CD14-positive monocyte (primary cell): ENCODE results near the gene KHK. TPM values are rescaled to one million over a fixed set of nuclear protein-coding genes. Genes with fewer than 3 reads are reported as not detected.

ENCODE experiments used
- DNase-seq, 3 donors: peaks; one replicate each; pipeline ENCODE4 v3.0.0-alpha.2; 2011 to 2022
- H2AFZ ChIP-seq: 2 replicates; pipeline ENCODE4 v1.6.0; 2012; ENCODE audit warnings: mild to moderate bottlenecking, low read depth, low read length, inconsistent platforms; ENCODE audit not compliant: insufficient read depth, poor library complexity, severe bottlenecking
- H3K27ac ChIP-seq, 2 donors: 1 replicate in 1 of 2; 2 replicates in 1 of 2; pipeline ENCODE4 v1.5.1; 2012 to 2013; ENCODE audit warnings: low read length in 2 of 2, control low read depth in 1 of 2, inconsistent platforms in 1 of 2, low read depth in 1 of 2, mild to moderate bottlenecking in 1 of 2
- H3K27me3 ChIP-seq, 2 donors: one replicate each; pipeline versions ENCODE4 v1.6.0 to v1.6.1; 2011 to 2013; ENCODE audit warnings: low read length in 2 of 2; ENCODE audit not compliant: control insufficient read depth in 2 of 2, insufficient read depth in 2 of 2
- H3K36me3 ChIP-seq, 2 donors: replicated peaks in 1 of 2; 1 replicate in 1 of 2; 2 replicates in 1 of 2; pipeline versions ENCODE4 v1.5.1 to v1.6.1; 2012 to 2013; ENCODE audit warnings: low read length in 2 of 2, control low read depth in 1 of 2, inconsistent platforms in 1 of 2, mild to moderate bottlenecking in 1 of 2; ENCODE audit not compliant: insufficient read depth in 2 of 2, control insufficient read depth in 1 of 2
- H3K4me1 ChIP-seq, 2 donors: 1 replicate in 1 of 2; 2 replicates in 1 of 2; pipeline versions ENCODE4 v1.5.1 to v1.6.1; 2012 to 2013; ENCODE audit warnings: low read length in 2 of 2, control low read depth in 1 of 2, inconsistent platforms in 1 of 2, mild to moderate bottlenecking in 1 of 2, moderate library complexity in 1 of 2; ENCODE audit not compliant: insufficient read depth in 2 of 2, control insufficient read depth in 1 of 2
- H3K4me2 ChIP-seq: replicated peaks from 2 replicates; pipeline ENCODE3; 2012; ENCODE audit warnings: low read length, moderate library complexity, mild to moderate bottlenecking; ENCODE audit not compliant: poor library complexity, severe bottlenecking; ENCODE audit errors: extremely low read depth
- H3K4me3 ChIP-seq, 3 experiments: fragments of 200-600 bp in 1 of 3; sonication (generic) in 1 of 3; replicated peaks in 1 of 3; 1 replicate in 2 of 3; 2 replicates in 1 of 3; pipeline ENCODE4 v1.5.1; 2011 to 2013; ENCODE audit warnings: low read length in 3 of 3, mild to moderate bottlenecking in 3 of 3, control low read depth in 2 of 3, low read depth in 2 of 3, inconsistent platforms in 1 of 3, moderate library complexity in 1 of 3
- H3K79me2 ChIP-seq: 2 replicates; pipeline ENCODE4 v1.6.0; 2012; ENCODE audit warnings: mild to moderate bottlenecking, control low read depth, inconsistent platforms, low read length, moderate library complexity; ENCODE audit not compliant: insufficient read depth
- H3K9ac ChIP-seq: 2 replicates; pipeline ENCODE4 v1.6.0; 2017; ENCODE audit warnings: low read length, mild to moderate bottlenecking; ENCODE audit not compliant: insufficient read depth, poor library complexity, severe bottlenecking
- H3K9me3 ChIP-seq, 2 donors: replicated peaks in 1 of 2; 1 replicate in 1 of 2; 2 replicates in 1 of 2; pipeline versions ENCODE4 v1.5.1 to v1.6.1; 2012 to 2013; ENCODE audit warnings: low read length in 2 of 2, control low read depth in 1 of 2; ENCODE audit not compliant: control insufficient read depth in 1 of 2, insufficient read depth in 1 of 2
- H4K20me1 ChIP-seq: 2 replicates; pipeline ENCODE4 v1.6.0; 2012; ENCODE audit warnings: mild to moderate bottlenecking, low read length, control low read depth, moderate library complexity; ENCODE audit not compliant: insufficient read depth
- H3K27ac Mint-ChIP-seq, 7 donors: one replicate each; pipeline ENCODE4 v1.8.0; 2020; ENCODE audit warnings: mild to moderate bottlenecking in 7 of 7, mixed read lengths in 7 of 7, moderate library complexity in 6 of 7, inconsistent platforms in 2 of 7
- H3K27me3 Mint-ChIP-seq, 3 donors: one replicate each; pipeline ENCODE4 v1.8.0; 2021 to 2022; ENCODE audit warnings: low read depth in 3 of 3, mild to moderate bottlenecking in 3 of 3, mixed read lengths in 3 of 3, moderate library complexity in 3 of 3, inconsistent platforms in 1 of 3
- H3K36me3 Mint-ChIP-seq, 2 donors: one replicate each; pipeline ENCODE4 v1.8.0; 2020; ENCODE audit warnings: mixed read lengths in 2 of 2, inconsistent platforms in 1 of 2, mild to moderate bottlenecking in 1 of 2
- H3K4me1 Mint-ChIP-seq: one replicate; pipeline ENCODE4 v1.8.0; 2020; ENCODE audit warnings: mild to moderate bottlenecking, mixed read lengths
- H3K4me3 Mint-ChIP-seq, 2 donors: one replicate each; pipeline ENCODE4 v1.8.0; 2020; ENCODE audit warnings: mild to moderate bottlenecking in 2 of 2, mixed read lengths in 2 of 2, moderate library complexity in 1 of 2
- H3K9me3 Mint-ChIP-seq, 7 donors: one replicate each; pipeline ENCODE4 v1.8.0; 2020 to 2022; ENCODE audit warnings: mixed read lengths in 7 of 7, mild to moderate bottlenecking in 6 of 7, moderate library complexity in 6 of 7, inconsistent platforms in 2 of 7
- CTCF ChIP-seq: fragments of 200-600 bp; IDR thresholded peaks from one replicate; pipeline ENCODE4 v1.8.0; 2022; ENCODE audit warnings: antibody characterized with exemption, mild to moderate bottlenecking
- WGBS: methylation state at CpG from one replicate; pipeline ENCODE4 v1.1.5; 2013; ENCODE audit warnings: missing lambda C conversion rate; ENCODE audit not compliant: insufficient coverage; 5-methylcytosine and 5-hydroxymethylcytosine counted together
- intact Hi-C, 2 donors: fragments of 100-400 bp; cut with micrococcal nuclease; formaldehyde crosslinking; loops; one replicate each; pipeline versions ENCODE4 v1.15.0 to v1.15.1; 2023
- polyA plus RNA-seq, 3 donors: library from polyadenylated mRNA; depleted of rRNA in 1 of 3; unstranded in 2 of 3; stranded (reverse) in 1 of 3; fragments of 300-500 nt in 2 of 3; fragments of >200 nt in 1 of 3; fragmentation: Illumina TruSeq in 2 of 3; gene quantifications; 1 replicate in 2 of 3; 2 replicates in 1 of 3; pipeline ENCODE4 v1.2.3, GENCODE V29; 2012 to 2021

KHK gene
- polyA plus RNA-seq, 3 donors = 3.4 to 7.3 (median 6.6) TPM

GRCh38 chr2:27096748-27097297, 10.3 kb downstream of the KHK start:
- Histone ChIP-seq H2AFZ (peak overlapping the region; percentile 97), H3K9ac (no peak overlapping the region), H3K4me3 (peak overlapping the region in 1 of 3 experiments; percentile 78), H3K27me3 (no peaks in the 10 kb centered on the region), H4K20me1 (no peaks in the 10 kb centered on the region), H3K4me1 (peaks cover 23 to 24% of the 10 kb centered on the region in 2 donors), H3K9me3 (no peaks in the 10 kb centered on the region), H3K79me2 (no peaks in the 10 kb centered on the region), H3K27ac (peak overlapping the region; percentile 21 to 77), H3K4me2 (peak overlapping the region; percentile 87), H3K36me3 (no peaks in the 10 kb centered on the region)
- Mint-ChIP-seq H3K9me3 (no peaks in the 10 kb centered on the region), H3K36me3 (peaks cover 0 to under 1% of the 10 kb centered on the region in 2 donors), H3K4me1 (peaks cover 21% of the 10 kb centered on the region), H3K27ac (peak overlapping the region; percentile 80 to 96 (median 90)), H3K4me3 (peak overlapping the region; percentile 84 to 93), H3K27me3 (peaks cover 0 to 3% (median 3%) of the 10 kb centered on the region in 3 donors)
- peak; percentile 51 to 76 (median 66) for DNase-seq
- intact Hi-C loops = loop anchor here (5.0 kb wide), 4 partner anchors 35 to 205 kb away; partner anchors contain the start of genes PREB (in 2 of the 2), ATRAID (in 1 of the 2), SLC5A6 (in 1 of the 2) and TRIM54 (in 1 of the 2)
- 0% methylated on average over 1 of the region's 3 CpGs for WGBS
- TF ChIP-seq CTCF = no peak

GRCh38 chr2:27097341-27097740, 10.8 kb downstream of the KHK start:
- H3K27me3 ChIP-seq = no peaks in the 10 kb centered on the region
- H3K4me2 ChIP-seq = peak overlapping the region; percentile 87
- 97% methylated on average over 9 of the region's 14 CpGs for whole genome bisulfite sequencing
- Mint-ChIP-seq H3K4me1 (peaks cover 21% of the 10 kb centered on the region), H3K36me3 (no peaks in the 10 kb centered on the region), H3K27me3 (peaks cover 0 to 3% (median 3%) of the 10 kb centered on the region in 3 donors), H3K27ac (peak overlapping the region; percentile 14 to 96 (median 88)), H3K9me3 (no peaks in the 10 kb centered on the region), H3K4me3 (no peak overlapping the region)
- H3K36me3 ChIP-seq = no peaks in the 10 kb centered on the region
- intact Hi-C loops = loop anchor here (5.0 kb wide), 4 partner anchors 35 to 205 kb away; partner anchors contain the start of genes PREB (in 2 of the 2), ATRAID (in 1 of the 2), SLC5A6 (in 1 of the 2) and TRIM54 (in 1 of the 2)
- H3K9me3 ChIP-seq = no peaks in the 10 kb centered on the region
- H3K4me3 ChIP-seq = no peak overlapping the region
- H3K79me2 ChIP-seq = no peaks in the 10 kb centered on the region
- TF ChIP-seq CTCF = no peak
- H4K20me1 ChIP-seq = no peaks in the 10 kb centered on the region
- peak overlapping the region; percentile 21 to 77 for H3K27ac ChIP-seq
- peaks cover 23 to 24% of the 10 kb centered on the region in 2 donors for H3K4me1 ChIP-seq
- peak overlapping the region; percentile 97 for H2AFZ ChIP-seq
- no peak for DNase-seq
- H3K9ac ChIP-seq = no peak overlapping the region
